ENCODE measurements around the gene MSANTD1. TPM values are rescaled to one million over a fixed set of nuclear protein-coding genes. Genes with fewer than 3 reads are reported as not detected.
A peak's percentile ranks its signal among the peaks of the same experiment; 100 is the strongest.

MSANTD1 gene
- total and polyA plus RNA-seq, 7 donors: 0.11 to 0.94 (median 0.34) TPM

DNA sequence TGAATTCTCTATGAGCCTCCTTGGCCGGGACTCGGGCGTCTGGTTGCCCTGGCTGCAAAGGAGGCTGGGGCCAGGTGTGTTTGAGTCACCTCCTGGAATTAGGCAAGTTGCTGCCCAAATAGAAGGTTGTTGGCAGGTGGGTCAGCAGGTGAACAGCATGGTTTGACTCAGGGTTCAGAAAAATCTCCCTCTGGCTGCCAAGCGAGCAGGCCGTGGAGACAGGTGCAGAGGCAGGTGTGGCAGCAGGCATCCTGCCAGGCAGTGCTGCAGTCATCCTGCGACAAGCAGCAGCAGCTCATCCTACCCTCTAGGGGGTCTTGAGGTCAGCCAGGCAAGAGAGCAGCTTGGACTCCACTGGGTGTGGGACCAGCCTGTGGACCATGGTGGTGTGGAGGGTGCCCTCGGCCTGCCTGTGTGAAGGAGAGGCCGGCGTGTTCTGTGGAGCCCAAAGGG, 8.2 kb downstream of the MSANTD1 start:
- Histone ChIP-seq H3K36me3 (ENCODE audit: insufficient read depth in 1 of 2, low read depth in 1 of 2) (peaks cover 0 to 16% of the 10 kb centered on the region in 2 donors), H3K4me1 (no peaks in the 10 kb centered on the region), H3K27ac (no peak overlapping the region), H3K9me3 (no peaks in the 10 kb centered on the region), H3K4me3 (no peak overlapping the region), H3K27me3 (ENCODE audit: insufficient read depth in 3 of 3, low read length in 2 of 3) (no peaks in the 10 kb centered on the region)
- WGBS, 3 donors: 67 to 76% (median 70%) methylated on average over 9 of the region's 9 CpGs
- peak; percentile 13 to 23 for DNase-seq
- TF ChIP-seq, protein P1, sequence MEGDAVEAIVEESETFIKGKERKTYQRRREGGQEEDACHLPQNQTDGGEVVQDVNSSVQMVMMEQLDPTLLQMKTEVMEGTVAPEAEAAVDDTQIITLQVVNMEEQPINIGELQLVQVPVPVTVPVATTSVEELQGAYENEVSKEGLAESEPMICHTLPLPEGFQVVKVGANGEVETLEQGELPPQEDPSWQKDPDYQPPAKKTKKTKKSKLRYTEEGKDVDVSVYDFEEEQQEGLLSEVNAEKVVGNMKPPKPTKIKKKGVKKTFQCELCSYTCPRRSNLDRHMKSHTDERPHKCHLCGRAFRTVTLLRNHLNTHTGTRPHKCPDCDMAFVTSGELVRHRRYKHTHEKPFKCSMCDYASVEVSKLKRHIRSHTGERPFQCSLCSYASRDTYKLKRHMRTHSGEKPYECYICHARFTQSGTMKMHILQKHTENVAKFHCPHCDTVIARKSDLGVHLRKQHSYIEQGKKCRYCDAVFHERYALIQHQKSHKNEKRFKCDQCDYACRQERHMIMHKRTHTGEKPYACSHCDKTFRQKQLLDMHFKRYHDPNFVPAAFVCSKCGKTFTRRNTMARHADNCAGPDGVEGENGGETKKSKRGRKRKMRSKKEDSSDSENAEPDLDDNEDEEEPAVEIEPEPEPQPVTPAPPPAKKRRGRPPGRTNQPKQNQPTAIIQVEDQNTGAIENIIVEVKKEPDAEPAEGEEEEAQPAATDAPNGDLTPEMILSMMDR (IDR thresholded peaks at IDR 0.05): no peak
- ATAC-seq: peak in 3 of 4 donors; percentile 20 to 66 (median 46)
- intact Hi-C loops (cut with DNase I): no loop called here

DNA sequence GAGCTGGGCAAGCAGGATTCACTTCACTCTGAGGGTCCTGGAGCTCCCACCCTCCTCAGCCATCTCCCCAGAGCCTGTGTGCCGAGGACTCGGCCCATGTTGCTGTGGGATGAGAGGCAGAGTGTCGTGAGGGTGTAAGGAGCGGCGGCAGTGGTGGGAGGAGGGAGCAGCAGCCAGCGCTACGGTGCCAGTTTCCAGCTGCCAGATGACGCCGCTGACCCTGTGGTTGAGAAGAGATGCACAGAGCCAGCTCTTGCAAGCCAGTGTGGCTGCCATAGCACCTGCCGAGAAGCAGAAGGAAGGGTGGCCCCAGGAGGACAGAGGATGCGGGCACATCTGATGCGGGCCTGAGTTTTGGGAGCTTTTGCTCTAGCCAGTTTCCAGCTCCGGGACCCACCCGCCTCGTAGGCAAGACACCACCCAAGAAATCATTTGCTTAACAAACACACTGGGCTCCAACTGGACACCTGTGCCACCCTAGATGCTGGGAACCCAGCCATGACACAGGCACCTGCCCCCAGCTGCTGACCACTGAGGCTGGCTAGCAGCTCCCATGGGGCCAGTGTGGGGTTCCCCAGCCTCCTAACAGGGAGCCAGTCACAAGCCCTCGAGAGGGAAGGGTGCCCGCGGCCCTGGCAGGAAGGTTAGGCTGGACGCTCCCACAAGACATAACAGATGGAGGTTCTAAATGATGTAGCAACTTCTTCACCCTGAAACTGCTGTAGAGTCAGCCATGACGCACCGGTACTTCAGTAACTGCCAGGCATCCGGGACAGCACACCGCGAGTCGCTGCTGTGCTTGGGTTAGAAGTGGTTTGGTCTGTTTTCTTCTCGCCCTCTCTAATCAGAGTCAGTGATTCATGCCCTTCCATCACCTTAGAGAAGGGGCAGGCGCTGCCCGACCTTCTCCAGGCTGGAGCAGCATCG, 8.9 kb downstream of the MSANTD1 start:
- ATAC-seq (peak in 3 of 4 donors; percentile 42 to 72 (median 48)), DNase-seq (peak; percentile 10 to 38)
- no peaks in the 10 kb centered on the region for H3K4me1 ChIP-seq
- peaks cover 0 to 16% of the 10 kb centered on the region in 2 donors for H3K36me3 ChIP-seq (ENCODE audit: insufficient read depth in 1 of 2, low read depth in 1 of 2)
- no peak overlapping the region for H3K27ac ChIP-seq
- TF ChIP-seq, protein P1 (IDR thresholded peaks at IDR 0.05): no peak
- no peak overlapping the region for H3K4me3 ChIP-seq
- no peaks in the 10 kb centered on the region for H3K27me3 ChIP-seq (ENCODE audit: insufficient read depth in 3 of 3, low read length in 2 of 3)
- no peaks in the 10 kb centered on the region for H3K9me3 ChIP-seq
- 75 to 90% (median 81%) methylated on average over 29 of the region's 29 CpGs for WGBS, 3 donors
- intact Hi-C loops (cut with DNase I): no loop called here

DNA sequence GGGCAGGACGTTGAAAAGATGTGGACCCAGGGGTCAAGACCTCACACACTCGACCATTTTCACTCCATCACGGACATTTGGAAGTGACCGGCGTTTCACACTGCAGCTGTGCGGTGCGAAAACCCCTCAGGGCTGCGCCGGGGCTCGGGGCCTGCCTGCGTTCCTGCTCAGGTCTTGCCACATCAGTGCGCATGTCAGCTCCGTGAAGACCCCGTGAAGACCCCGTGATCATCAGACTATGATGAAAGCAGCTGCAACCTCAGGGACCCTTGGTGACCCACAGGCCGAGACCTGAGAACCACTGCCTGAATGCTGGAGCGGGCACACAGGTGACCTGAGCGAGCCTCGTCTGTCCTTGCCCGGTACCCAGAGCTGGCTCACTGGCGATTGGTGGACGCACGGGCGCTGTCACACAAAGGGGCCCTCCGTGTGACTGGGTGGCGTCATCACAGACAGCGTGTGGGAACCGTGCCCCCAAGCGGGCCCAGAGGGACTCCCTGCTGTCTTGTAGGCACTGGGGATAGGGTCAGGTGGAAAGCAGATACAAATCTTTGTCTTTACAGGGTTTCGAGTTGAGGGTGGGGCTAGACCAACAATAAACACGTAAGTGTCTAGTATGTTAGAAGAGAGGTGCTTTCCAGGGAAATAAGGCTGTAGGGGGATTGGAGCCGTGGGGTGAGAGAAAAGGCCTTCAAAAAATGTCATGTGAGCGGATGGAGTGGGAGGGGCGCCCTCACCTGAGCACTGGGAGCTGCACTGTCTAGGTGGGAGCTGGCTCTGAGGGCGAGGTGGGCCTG, 12.7 kb downstream of the MSANTD1 start:
- H3K9me3 ChIP-seq: no peaks in the 10 kb centered on the region
- H3K36me3 ChIP-seq (ENCODE audit: insufficient read depth in 1 of 2, low read depth in 1 of 2): no peaks in the 10 kb centered on the region
- H3K4me1 ChIP-seq: no peaks in the 10 kb centered on the region
- no peak for DNase-seq
- H3K27me3 ChIP-seq (ENCODE audit: insufficient read depth in 3 of 3, low read length in 2 of 3): no peaks in the 10 kb centered on the region
- intact Hi-C loops (cut with DNase I): no loop called here
- WGBS, 3 donors: 92% methylated on average over 34 to 35 of the region's 35 CpGs
- H3K27ac ChIP-seq: no peak overlapping the region
- TF ChIP-seq, protein P1 (IDR thresholded peaks at IDR 0.05): no peak
- no peak overlapping the region for H3K4me3 ChIP-seq
- no peak for ATAC-seq

DNA sequence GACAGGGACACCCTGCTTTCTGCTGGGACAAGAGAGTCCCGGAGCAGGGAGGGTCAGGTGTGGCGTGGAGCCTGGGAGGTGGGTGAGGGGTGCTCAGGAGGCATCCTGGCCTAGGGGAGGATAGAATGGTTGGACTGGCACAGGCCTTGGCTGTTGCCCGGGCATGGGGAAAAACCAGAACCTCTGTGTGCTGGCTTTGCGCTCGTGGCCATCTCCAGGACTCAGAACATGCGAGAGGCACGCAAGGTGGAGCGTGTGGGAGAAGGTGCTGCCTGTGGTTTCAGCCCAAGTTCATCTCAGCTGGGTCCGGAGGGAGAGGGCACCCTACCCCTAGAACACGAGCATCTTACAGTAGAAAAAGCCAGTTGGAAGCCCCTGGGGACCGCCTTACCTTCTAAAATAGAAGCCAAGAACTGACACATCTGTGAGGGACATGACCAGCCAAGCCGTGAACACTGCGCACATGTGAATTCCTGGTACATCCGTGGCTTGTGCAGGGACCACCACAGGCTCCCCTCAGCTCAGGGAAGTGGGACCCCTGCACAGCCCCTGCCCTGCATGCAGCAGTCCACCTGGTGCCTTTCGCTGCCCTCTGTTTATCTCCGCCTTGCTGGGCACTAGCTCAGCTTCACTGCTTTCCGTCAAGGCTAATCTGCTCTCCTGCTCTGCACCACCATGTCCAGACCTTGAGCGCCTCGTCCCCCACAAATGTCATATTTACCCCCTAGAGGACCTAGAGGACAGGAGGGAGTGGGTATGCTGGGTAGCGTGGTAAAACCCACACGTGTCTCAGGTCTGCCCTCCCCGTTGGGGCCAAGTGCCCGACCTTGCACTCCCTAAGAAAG, 13.5 kb downstream of the MSANTD1 start:
- no peaks in the 10 kb centered on the region for H3K9me3 ChIP-seq
- WGBS, 3 donors: 86 to 92% (median 89%) methylated on average over 23 of the region's 23 CpGs
- H3K4me3 ChIP-seq: no peak overlapping the region
- no peaks in the 10 kb centered on the region for H3K36me3 ChIP-seq (ENCODE audit: insufficient read depth in 1 of 2, low read depth in 1 of 2)
- H3K27ac ChIP-seq: no peak overlapping the region
- ATAC-seq: no peak
- intact Hi-C loops (cut with DNase I): no loop called here
- no peaks in the 10 kb centered on the region for H3K27me3 ChIP-seq (ENCODE audit: insufficient read depth in 3 of 3, low read length in 2 of 3)
- TF ChIP-seq, protein P1 (IDR thresholded peaks at IDR 0.05): no peak
- DNase-seq: peak in 1 of 2 donors; percentile 28
- no peaks in the 10 kb centered on the region for H3K4me1 ChIP-seq

Measured in psoas muscle (tissue), 8 donors.